Measurements from ENCODE around the gene DENND1C. TPM values are rescaled to one million over a fixed set of nuclear protein-coding genes. Genes with fewer than 3 reads are reported as not detected.

The DENND1C gene
- total and polyA plus RNA-seq, 9 of the 15 experiments (the other 6 are each of a cell fraction or from before 2014, with no cell fraction given), result 0.03 to 1.2 (median 0.32) TPM; not detected in 1

DNA sequence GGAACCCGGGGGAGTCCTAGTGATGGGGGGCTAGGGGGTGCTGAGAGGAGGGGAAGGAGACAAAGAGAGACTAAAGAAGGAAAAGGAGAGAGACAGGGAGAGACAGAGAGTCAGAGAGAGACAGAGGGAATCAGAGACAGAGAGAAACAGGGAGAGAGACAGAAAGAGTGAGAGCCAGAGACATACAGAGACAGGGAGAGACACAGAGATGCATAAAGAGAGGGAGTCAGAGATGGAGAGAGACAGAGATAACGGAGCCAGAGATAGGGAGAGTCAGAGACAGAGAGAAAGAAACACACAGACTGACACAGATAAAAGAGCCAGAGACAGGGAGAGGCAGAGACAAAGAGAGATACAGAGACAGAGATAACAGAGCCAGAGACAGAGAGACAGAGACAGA is 47.8 kb upstream of the DENND1C start (continued):
- peak; percentile 4; the same call in 1 of the 2 replicates for TF ChIP-seq NFIC (IDR thresholded peaks at IDR 0.05)
- TF ChIP-seq ARHGAP35 (IDR thresholded peaks at IDR 0.05; ENCODE audit: partially characterized antibody), result peak; percentile 73
- TF ChIP-seq ELF4 (CRISPR knock-in tag; IDR thresholded peaks at IDR 0.05), result peak; percentile 35; the same call in 1 of the 2 replicates
- TF ChIP-seq, protein P1, sequence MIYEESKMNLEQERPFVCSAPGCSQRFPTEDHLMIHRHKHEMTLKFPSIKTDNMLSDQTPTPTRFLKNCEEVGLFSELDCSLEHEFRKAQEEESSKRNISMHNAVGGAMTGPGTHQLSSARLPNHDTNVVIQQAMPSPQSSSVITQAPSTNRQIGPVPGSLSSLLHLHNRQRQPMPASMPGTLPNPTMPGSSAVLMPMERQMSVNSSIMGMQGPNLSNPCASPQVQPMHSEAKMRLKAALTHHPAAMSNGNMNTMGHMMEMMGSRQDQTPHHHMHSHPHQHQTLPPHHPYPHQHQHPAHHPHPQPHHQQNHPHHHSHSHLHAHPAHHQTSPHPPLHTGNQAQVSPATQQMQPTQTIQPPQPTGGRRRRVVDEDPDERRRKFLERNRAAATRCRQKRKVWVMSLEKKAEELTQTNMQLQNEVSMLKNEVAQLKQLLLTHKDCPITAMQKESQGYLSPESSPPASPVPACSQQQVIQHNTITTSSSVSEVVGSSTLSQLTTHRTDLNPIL (CRISPR knock-in tag; IDR thresholded peaks at IDR 0.05), result no peak
- no peak for TF ChIP-seq ZNF592 (IDR thresholded peaks at IDR 0.05)
- TF ChIP-seq OTX1 (CRISPR knock-in tag; IDR thresholded peaks at IDR 0.05), result peak; percentile 5; the same call in 1 of the 2 replicates
- no peak for TF ChIP-seq HSF4 (CRISPR knock-in tag; IDR thresholded peaks at IDR 0.05; ENCODE audit: borderline replicate concordance)
- no peak for TF ChIP-seq RBM17 (IDR thresholded peaks at IDR 0.05; ENCODE audit: borderline replicate concordance, low read depth, low read length)
- 0 out of 2 replicates have a peak, but pooled peaks have one; percentile 38 for TF ChIP-seq PHB2 (IDR thresholded peaks at IDR 0.05; ENCODE audit: low read depth)
- 0 out of 2 replicates have a peak, but pooled peaks have one; percentile 32 for TF ChIP-seq ZBTB26 (CRISPR knock-in tag; IDR thresholded peaks at IDR 0.05)
- TF ChIP-seq THAP7 (CRISPR knock-in tag; IDR thresholded peaks at IDR 0.05), result no peak
- peak; percentile 66 for TF ChIP-seq PHF20 (IDR thresholded peaks at IDR 0.05; ENCODE audit: partially characterized antibody)
- TF ChIP-seq, protein P2, sequence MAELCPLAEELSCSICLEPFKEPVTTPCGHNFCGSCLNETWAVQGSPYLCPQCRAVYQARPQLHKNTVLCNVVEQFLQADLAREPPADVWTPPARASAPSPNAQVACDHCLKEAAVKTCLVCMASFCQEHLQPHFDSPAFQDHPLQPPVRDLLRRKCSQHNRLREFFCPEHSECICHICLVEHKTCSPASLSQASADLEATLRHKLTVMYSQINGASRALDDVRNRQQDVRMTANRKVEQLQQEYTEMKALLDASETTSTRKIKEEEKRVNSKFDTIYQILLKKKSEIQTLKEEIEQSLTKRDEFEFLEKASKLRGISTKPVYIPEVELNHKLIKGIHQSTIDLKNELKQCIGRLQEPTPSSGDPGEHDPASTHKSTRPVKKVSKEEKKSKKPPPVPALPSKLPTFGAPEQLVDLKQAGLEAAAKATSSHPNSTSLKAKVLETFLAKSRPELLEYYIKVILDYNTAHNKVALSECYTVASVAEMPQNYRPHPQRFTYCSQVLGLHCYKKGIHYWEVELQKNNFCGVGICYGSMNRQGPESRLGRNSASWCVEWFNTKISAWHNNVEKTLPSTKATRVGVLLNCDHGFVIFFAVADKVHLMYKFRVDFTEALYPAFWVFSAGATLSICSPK (IDR thresholded peaks at IDR 0.05; ENCODE audit: borderline replicate concordance), result peak; percentile 60; the same call in 1 of the 2 replicates
- no peak for TF ChIP-seq ZNF239 (CRISPR knock-in tag; IDR thresholded peaks at IDR 0.05)
- peak; percentile 10 for TF ChIP-seq ZNF280A (IDR thresholded peaks at IDR 0.05; ENCODE audit: low read depth, partially characterized antibody)
- peak; percentile 64 for TF ChIP-seq HLTF (IDR thresholded peaks at IDR 0.05)
- TF ChIP-seq FOXA1 (IDR thresholded peaks at IDR 0.05; ENCODE audit: borderline replicate concordance), result no peak

All from K562 (cell line).